Anterior cingulate cortex (tissue), 58 donors: Measurements from ENCODE around the gene EIF1AX.
"Not testable (repeated sequence)": the region's sequence is repeated elsewhere in the genome, so short reads cannot be mapped to it uniquely, and the experiment has no call there.

Source experiments
- DNase-seq, 58 donors: peaks; one replicate each; lab custom pipeline; 2025; lab: John Stamatoyannopoulos, UW

EIF1AX gene

DNA sequence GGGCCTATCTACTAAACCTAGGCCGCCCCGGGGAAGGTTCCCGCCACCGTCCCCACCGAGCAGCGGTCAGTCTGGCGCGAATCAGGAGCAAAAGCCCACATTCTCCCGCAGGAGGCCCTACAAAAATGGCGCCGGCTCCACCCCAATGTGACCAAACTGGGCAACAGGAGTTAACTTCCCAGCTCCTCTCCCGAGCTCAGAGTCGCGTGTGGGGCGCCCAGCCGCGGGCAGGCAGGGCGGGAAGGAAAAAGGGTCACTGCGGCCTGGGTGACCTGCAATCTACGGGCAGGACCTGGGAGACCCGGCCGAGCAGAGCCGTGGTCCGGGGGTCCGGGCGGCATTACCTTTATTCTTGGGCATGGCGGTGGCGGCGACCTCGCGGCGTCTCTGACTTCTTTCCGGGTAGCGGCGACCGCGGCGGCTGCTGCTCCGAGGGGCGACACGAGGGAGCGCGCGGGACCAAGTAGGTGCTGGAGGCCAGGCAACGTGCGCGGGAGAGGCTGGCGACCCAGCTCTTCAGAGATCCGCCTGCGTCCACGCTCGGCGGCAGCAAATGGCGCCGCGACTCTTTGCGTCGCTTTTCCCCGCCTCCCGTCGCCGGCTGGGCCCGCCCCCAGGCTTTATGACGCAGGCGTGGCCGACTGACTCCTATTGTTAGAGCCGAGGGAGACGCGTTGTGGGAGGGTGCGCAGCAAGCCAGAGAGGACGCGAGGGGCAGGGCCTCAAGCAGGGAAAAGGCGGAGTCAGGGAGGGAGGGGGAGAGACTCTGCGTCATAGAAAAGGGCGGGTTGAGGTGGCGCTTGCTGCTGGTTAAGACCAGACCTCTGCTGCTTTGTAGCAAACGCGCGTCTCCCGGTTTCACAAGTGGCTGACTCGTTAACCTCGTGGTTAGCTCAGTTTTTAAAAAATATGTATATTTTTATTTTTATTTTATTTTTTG is at the start of gene EIF1AX:
Gene EIF1AX (minus strand): TSS at position 558 of the 940 bp plus-strand sequence. CDS start 198 bp downstream, at position 360.
- DNase-seq: peak; percentile 45 to 99 (median 94)

- no peak for DNase-seq
Measured at GRCh38 chrX:20189171-20189570, 47.5 kb upstream of the EIF1AX start.

DNA sequence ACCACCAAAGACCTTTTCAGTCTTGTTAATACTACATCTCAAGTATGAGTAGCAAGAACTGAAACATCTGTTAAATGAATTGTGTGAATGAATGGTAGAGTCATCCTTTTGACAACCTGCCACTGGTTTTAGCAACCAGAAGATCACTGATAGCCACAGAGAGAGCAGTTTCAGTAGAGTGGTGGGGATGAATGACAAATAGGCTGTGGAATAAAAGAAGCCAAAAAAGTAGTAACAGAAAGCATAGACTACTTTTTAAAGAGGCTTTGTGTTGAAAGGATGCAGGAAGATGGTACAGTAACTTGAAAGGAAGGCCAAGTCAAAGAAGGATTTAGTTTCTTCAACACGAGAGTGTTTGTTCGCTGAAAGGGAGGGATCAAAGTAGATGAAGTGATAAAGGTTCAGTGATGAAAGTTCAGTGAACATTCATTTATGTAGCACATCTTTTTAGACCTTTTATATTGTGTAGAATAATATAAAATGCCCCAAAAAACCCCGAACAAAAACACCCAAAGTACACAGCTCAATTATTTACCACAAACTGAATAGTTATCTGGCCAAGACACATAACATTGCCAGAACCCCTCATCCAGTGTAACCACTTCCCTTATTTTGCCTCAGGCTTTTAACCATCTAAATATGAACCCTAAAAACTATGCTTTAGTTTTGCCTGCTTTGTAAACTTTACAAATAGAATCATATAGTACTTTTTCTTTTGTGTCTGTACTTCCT is 40.1 kb upstream of the EIF1AX start:
- no peak for DNase-seq

GRCh38 chrX:20177093-20177492 is 35.5 kb upstream of the EIF1AX start:
- no peak for DNase-seq

DNA sequence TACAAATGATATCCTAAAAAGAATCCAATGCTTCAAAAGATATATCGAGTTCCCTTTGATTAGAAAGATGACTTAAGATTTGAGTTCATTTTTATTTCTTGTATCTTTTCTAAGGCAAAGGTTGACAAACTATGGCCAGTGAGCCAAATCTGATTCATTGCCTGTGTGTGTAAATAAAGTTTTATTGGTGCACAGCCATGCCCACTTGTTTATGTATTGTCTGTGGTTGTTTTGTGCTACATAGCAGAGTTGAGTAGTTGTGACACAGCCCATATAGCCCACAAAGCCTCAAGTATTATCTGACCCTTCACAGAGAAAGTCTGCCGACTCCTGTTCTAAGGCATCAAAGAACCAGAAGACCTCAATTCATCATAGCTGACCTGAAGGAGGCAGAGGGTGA is 32.2 kb upstream of the EIF1AX start:
- DNase-seq: no peak

GRCh38 chrX:20173313-20173712 is 31.7 kb upstream of the EIF1AX start:
- DNase-seq: no peak

- no peak for DNase-seq
Measured at GRCh38 chrX:20171887-20172286, 30.2 kb upstream of the EIF1AX start.

DNA sequence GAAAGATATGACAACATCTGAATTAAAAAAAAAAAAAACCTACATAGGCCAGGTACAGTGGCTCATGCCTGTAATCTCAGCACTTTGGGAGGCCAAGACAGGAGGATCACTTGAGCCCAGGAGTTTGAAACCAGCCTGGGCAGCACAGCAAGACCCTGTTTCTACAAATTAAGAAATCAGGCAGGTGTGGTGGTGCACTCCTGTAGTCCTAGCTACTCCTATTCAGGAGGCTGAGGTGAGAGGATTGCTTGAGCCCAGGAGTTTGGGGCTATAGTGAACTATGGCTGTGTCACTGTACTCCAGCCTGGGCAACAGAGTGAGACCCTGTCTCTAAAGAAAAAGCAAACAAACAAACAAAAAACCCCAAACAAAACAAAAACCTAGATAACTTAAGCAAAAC is 20.9 kb upstream of the EIF1AX start:
- not testable (repeated sequence) for DNase-seq

DNA sequence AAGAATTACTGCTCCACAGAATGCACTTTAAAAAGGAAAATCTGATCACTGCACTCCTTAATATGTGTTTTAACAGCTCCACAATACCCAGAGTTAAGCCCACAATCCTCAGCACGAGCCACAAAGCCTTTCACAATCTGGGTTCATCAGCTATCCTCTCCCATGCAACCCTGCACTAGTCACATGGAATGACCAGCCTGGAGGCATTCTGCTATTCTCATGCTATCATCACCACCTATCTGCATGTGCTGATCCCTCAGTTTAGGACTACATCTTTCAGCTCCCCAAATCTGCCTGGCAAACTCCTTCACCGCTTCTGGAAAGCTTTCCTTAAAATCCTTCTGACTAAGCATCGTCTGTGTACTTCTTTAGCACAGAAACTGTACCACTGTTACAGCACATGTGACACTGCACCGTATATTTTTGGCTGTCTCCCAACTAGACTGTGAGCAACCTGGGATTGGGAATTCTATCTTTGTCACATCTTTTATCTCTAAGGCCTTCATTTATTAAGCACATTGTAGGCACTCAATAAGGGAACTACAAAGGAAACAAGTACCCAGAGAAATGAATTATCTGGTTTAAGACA is 18.3 kb upstream of the EIF1AX start:
- DNase-seq: peak in 11 of 58 donors; percentile 0 to 8 (median 0)

DNA sequence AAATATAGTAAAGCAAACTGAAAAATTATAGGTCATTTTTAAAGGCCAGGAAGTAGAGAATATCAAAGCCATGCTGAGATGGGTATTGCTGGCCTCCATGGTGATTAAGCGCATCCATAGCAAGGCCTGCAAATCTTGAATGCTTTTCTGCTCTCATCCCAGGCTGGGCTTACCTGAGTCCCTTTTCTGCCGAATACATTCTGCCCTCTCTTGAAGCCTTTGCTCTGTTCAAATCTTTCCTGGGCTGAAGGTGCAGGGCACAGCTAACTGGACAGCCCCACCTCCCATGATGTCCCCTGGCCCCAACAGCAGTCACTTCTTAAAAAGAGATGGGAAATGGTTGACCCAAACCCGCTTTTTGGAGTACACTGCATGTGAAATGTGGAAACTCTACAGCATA is 10.1 kb upstream of the EIF1AX start:
- DNase-seq: no peak

- no peak for DNase-seq
Measured at GRCh38 chrX:20149326-20149725, 7.7 kb upstream of the EIF1AX start.

GRCh38 chrX:20147561-20147960 is 5.9 kb upstream of the EIF1AX start:
- no peak for DNase-seq

GRCh38 chrX:20144491-20144890 is 2.9 kb upstream of the EIF1AX start:
- no peak for DNase-seq

DNA sequence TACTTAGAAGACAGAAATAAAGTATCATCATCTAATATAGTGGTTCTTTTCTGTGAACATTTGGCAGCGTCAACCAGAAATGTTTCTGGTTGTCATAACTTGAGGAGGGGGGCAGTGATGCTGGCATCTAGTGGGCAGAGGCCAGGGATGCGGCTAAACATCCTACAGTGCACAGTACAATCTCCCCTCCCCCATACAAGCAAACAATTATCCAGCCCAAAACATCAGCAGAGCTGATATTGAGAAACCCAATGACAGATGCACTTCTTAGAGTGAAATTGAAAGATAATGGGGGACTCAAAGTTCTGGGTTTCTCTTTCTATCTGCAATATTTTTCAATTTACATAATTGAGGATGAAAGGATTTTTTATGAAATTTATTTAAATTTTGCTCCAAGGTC is 1.9 kb upstream of the EIF1AX start:
- DNase-seq: no peak

GRCh38 chrX:20143111-20143510 is 1.5 kb upstream of the EIF1AX start:
- no peak for DNase-seq

GRCh38 chrX:20140420-20140819 is 1.2 kb downstream of the EIF1AX start:
- peak in 1 of 58 donors; percentile 0 for DNase-seq

GRCh38 chrX:20139966-20140365 is 1.7 kb downstream of the EIF1AX start:
- no peak for DNase-seq

DNA sequence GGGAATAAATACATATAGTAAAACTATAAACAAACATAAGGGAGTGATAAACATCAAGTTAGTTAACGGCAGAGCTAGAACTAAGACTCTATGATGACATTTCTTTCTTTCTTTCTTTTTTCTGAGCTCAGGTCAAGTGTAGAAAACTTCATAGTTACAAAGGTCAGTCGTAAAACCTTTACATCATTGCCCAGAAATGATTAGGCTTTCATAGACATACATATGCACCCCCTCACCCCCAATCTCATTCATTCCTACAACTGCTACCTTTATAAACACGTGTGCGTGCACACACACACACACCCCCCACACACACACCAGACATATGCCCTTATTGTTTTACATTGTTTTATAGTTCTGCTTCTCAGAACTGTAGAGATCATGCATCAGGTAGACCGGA is 5.7 kb downstream of the EIF1AX start:
- DNase-seq: no peak

- DNase-seq: no peak
Measured at GRCh38 chrX:20132666-20133065, 9.0 kb downstream of the EIF1AX start.

- DNase-seq: no peak
Measured at GRCh38 chrX:20130357-20130756, 11.3 kb downstream of the EIF1AX start.

- DNase-seq: no peak
Measured at GRCh38 chrX:20129547-20129946, 12.1 kb downstream of the EIF1AX start.
